ENCODE data around the gene S1PR4.
A peak's percentile ranks its signal among the peaks of the same experiment; 100 is the strongest.
"Not testable (repeated sequence)": the region's sequence is repeated elsewhere in the genome, so short reads cannot be mapped to it uniquely, and the experiment has no call there.

The S1PR4 gene

GRCh38 chr19:3153286-3154230 lies 25.0 kb upstream of the S1PR4 start:
- no peak for DNase-seq

DNA sequence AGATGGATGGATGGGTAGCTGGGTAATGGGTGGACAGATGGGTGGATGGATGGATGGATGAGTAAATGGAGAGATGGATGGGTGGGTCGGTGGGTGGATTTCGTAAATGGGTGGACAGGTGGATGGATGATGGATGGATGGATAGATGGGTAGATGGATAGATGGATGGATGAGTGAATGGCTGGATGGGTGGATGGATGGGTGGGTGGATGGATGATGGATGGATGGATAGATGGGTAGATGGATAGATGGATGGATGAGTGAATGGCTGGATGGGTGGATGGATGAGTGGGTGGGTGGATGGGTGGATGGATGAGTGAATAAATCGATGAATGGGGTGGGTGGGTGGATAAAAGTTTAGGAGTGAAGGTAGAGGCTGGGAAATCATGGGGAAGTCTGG lies 24.1 kb upstream of the S1PR4 start:
- not testable (repeated sequence) for DNase-seq

- DNase-seq, result no peak
Observed at GRCh38 chr19:3154957-3155736, 23.4 kb upstream of the S1PR4 start.

- no peak for DNase-seq
Observed at GRCh38 chr19:3157096-3157845, 21.3 kb upstream of the S1PR4 start.

- no peak for DNase-seq
Observed at GRCh38 chr19:3159565-3159964, 19.0 kb upstream of the S1PR4 start.

GRCh38 chr19:3160219-3160618 lies 18.4 kb upstream of the S1PR4 start:
- no peak for DNase-seq

DNA sequence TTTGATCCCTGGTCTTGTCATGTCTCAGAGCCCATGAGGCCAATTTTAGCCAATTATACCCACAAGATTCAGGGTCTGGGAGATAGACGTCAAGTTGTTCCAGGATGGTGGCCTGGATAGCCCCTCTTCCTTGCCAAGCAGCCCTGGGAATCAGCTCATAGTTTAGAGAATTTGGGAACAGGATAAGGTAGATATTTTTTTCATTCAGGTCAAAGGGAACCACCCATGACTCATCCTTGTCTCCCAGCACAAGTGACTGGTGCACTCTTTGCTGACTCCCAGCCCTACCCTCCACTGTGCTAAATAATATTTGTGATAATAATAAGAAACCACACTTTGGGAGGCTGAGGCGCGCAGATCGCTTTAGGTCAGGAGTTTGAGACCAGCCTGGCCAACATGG lies 17.1 kb upstream of the S1PR4 start:
- no peak for DNase-seq

GRCh38 chr19:3162418-3163229 lies 15.9 kb upstream of the S1PR4 start:
- no peak for DNase-seq

- DNase-seq, result peak; percentile 59
Observed at GRCh38 chr19:3163230-3163886, 15.2 kb upstream of the S1PR4 start.

DNA sequence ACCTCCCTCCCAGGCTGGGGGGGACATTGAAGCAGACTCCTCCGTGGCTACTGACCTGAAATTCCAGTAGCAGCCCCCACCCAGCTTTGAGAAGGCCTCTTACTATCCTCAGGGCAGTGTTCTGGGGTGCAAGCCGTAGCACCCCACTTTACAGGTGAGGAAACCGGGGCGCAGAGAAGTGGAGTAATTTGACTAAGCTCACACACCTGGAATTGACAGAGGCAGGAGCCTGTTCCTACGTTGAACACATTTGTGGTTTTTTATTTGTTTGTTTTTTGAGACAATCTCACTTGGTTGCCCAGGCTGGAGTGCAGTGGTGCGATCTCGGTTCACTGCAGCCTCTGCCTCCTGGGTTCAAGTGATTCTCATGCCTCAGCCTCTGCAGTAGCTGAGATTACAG lies 14.6 kb upstream of the S1PR4 start:
- DNase-seq, result no peak

DNA sequence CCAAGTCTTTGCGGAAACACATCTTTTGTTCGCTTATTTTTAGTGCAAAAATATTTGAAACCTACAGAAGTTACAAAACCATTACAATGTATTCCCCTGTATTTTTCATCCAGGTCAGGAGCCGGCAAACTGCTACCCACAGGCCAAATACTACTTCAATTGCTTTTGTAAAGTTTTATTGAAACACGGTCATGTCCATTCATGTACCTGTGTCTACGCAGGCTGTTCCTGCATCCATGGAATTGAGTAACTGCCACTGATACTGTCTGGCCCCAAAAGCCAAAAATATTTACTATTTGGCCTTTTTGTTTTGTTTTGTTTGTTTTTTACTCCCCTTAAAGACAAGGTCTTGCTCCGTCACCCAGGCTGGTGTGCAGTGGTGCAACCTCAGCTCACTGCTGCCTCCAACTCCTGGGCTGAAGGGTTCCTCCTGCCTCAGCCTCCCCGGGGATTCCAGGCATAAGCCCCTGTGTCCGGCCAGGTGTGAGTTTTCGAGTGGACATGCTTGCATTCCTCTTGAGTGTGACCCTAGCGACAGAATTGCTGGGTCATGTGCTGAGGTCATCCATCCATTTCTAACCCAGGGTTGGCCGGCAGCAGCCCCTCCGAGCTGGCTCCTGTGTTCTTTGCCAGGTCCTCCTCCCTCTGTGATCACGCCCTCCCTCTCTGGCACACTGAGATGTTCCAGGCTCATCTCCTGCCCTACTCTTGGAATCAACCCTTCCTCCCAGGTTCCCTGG lies 10.9 kb upstream of the S1PR4 start:
- DNase-seq, result no peak

GRCh38 chr19:3171894-3172672 lies 6.5 kb upstream of the S1PR4 start:
- DNase-seq, result no peak

- DNase-seq, result not testable (repeated sequence)
Observed at GRCh38 chr19:3172673-3173000, 5.9 kb upstream of the S1PR4 start.

GRCh38 chr19:3175781-3176714 lies 2.5 kb upstream of the S1PR4 start:
- no peak for DNase-seq

DNA sequence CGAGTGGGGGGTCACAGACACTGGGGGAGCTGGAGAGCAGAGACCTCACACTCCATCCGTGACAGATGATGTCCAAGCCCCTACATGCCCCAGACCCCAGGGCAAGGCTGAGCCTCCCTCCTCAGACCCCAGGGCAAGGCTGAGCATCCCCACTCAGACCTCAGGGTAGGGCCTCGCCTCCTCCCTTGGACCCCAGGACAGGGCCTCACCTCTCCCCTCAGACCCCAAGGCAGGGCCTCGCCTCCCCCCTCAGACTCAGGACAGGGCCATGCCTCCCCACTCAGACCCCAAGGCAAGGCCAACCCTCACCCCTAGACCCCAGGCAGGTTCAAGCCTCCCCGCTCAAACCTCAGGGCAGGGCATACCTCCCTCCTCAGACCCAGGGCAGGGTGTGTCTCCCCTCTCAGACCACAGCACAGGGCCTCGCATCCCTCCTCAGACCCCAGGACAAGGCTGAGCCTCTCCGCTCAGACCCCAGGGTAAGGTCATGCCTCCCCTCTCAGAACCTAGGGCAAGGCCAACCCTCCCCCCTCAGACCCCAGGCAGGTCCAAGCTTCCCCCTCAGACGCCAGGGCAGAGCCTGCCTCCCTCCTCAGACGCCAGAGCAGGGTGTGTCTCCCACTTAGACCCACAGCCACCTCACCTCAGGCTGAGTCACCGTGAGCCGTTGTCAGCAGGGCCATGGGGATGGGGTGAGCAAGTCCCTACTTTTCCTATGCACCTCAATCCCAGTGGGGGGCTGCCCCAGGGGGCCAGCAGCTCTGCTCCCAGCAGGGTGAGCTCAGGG lies 1.7 kb upstream of the S1PR4 start:
- no peak for DNase-seq

- no peak for DNase-seq
Observed at GRCh38 chr19:3178973-3179738, 587 bp downstream of the S1PR4 start.

GRCh38 chr19:3179739-3180293 lies 1.2 kb downstream of the S1PR4 start:
- no peak for DNase-seq

Data from midbrain (tissue), 1 donor.